ENCODE data around the gene CPT2.

CPT2 gene

DNA sequence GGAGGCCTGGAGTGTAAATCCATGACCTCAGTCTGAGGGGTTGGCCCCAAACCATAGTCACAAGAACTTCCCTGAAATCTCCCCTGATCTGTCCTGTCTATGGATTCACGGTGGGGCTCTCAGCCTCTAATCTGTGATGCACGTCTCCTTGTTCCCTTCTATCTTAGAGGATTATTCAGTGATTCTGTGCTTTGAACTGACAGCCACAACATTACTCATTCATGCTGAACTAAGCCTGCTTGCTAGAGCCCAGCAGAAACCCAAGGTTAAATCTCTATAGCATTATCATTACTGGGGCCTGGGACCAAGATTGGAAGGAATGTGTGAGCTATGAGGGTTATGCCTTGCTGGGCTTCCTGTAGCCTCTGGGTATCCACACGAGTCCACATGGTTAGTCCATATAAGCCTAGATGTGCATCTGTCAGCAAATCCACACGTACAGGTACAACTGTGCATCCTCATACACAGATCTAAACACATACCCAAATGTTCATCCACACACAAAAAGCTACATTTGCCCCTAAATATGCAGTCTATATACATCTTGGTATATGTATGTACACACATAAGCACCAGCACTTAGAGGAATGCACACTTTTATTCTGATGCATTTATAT lies 64.1 kb downstream of the CPT2 start:
- DNase-seq, result no peak

DNA sequence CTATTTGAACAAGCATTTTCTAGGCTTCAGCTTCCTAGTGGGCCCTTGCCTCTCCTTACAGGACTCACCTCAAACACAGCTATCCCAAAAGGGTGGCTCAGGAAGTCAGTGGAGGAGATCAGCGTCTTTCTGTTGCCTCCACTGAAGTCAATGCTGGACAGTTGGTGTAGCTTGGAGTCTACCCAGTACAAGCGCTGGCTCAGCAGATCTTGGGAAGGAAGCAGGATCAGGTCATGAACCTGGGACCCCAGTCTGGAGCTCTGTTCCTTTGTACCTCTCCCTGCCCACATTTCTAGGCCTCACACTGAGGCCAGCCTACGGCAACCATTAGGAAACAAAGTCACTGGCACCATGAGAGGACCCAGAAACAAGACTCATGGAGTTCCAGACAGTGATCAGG lies 65.4 kb downstream of the CPT2 start:
- no peak for DNase-seq
